GM19023 (cell line): ENCODE measurements around the gene EIF4E3.

Experiments
- ATAC-seq: cut with Tn5 transposase; IDR thresholded peaks from one replicate; pipeline ENCODE4 v1.9.1; 2021; ENCODE audit warnings: mild to moderate bottlenecking, moderate library complexity; ENCODE audit not compliant: unreplicated experiment

The EIF4E3 gene

GRCh38 chr3:71725271-71725991, at the start of gene EIF4E3:
EIF4E3 (minus strand) TSS chr3:71725402; CDS start chr3:71725367, 35 bp downstream.
- ATAC-seq = peak; percentile 65

- ATAC-seq = no peak
These were observed 46.7 kb upstream of the EIF4E3 start for GRCh38 chr3:71771884-71772283.

GRCh38 chr3:71771126-71771525, 45.9 kb upstream of the EIF4E3 start:
- no peak for ATAC-seq

GRCh38 chr3:71763426-71763825, 38.2 kb upstream of the EIF4E3 start:
- no peak for ATAC-seq

GRCh38 chr3:71760140-71760539, 34.9 kb upstream of the EIF4E3 start:
- ATAC-seq = no peak

GRCh38 chr3:71759401-71759800, 34.2 kb upstream of the EIF4E3 start:
- ATAC-seq = no peak

- no peak for ATAC-seq
These were observed 32.9 kb upstream of the EIF4E3 start for GRCh38 chr3:71758091-71758490.

GRCh38 chr3:71754610-71755253, 29.5 kb upstream of the EIF4E3 start:
- ATAC-seq = no peak

- no peak for ATAC-seq
These were observed 28.8 kb upstream of the EIF4E3 start, which contains the start of gene GPR27 for GRCh38 chr3:71753701-71754609. GPR27 (plus strand) TSS chr3:71753855; CDS start chr3:71754050, 195 bp downstream.

GRCh38 chr3:71752831-71753700, 27.9 kb upstream of the EIF4E3 start:
- no peak for ATAC-seq

GRCh38 chr3:71751602-71752001, 26.4 kb upstream of the EIF4E3 start:
- no peak for ATAC-seq

- no peak for ATAC-seq
These were observed 19.5 kb upstream of the EIF4E3 start for GRCh38 chr3:71744738-71745137.

- ATAC-seq = no peak
These were observed 17.4 kb upstream of the EIF4E3 start for GRCh38 chr3:71742621-71743020.

GRCh38 chr3:71734881-71735280, 9.7 kb upstream of the EIF4E3 start:
- no peak for ATAC-seq

- ATAC-seq = no peak
These were observed 8.1 kb upstream of the EIF4E3 start for GRCh38 chr3:71733319-71733718.

- ATAC-seq = no peak
These were observed 7.4 kb upstream of the EIF4E3 start for GRCh38 chr3:71732637-71733036.

- no peak for ATAC-seq
These were observed 3.6 kb upstream of the EIF4E3 start for GRCh38 chr3:71728632-71729342.

GRCh38 chr3:71726146-71726545, 944 bp upstream of the EIF4E3 start:
- ATAC-seq = no peak

- peak; percentile 51 for ATAC-seq
These were observed 475 bp downstream of the EIF4E3 start for GRCh38 chr3:71724584-71725270.
